GM12878 (cell line): Measurements from ENCODE around the gene FAM193A. TPM values are rescaled to one million over a fixed set of nuclear protein-coding genes. Genes with fewer than 3 reads are reported as not detected.

Source experiments
- ATF7 ChIP-seq: fragments of 450-650 bp; IDR thresholded peaks from 2 replicates; pipeline ENCODE4 v1.6.1; 2016; ENCODE audit warnings: low read depth, mild to moderate bottlenecking
- BACH1 ChIP-seq: fragments of 450-650 bp; IDR thresholded peaks from 2 replicates; pipeline ENCODE4 v1.6.1; 2017; ENCODE audit warnings: mild to moderate bottlenecking, borderline replicate concordance
- CBX3 ChIP-seq: fragments of 200-600 bp; sonication (generic); IDR thresholded peaks from 2 replicates; pipeline ENCODE4 v1.6.1; 2016; ENCODE audit warnings: low read depth, borderline replicate concordance
- FOXK2 ChIP-seq: fragments of 450-650 bp; IDR thresholded peaks from 2 replicates; pipeline ENCODE4 v1.6.1; 2017; ENCODE audit warnings: mild to moderate bottlenecking, moderate library complexity
- JUNB ChIP-seq: IDR thresholded peaks from 2 replicates; pipeline ENCODE4 v1.6.1; 2016; ENCODE audit warnings: antibody characterized with exemption, mild to moderate bottlenecking
- MEF2B ChIP-seq: fragments of 450-650 bp; IDR thresholded peaks from 2 replicates; pipeline ENCODE4 v1.6.1; 2018; ENCODE audit warnings: mild to moderate bottlenecking, moderate library complexity; ENCODE audit not compliant: partially characterized antibody, poor library complexity, severe bottlenecking
- NFYB ChIP-seq: IDR thresholded peaks from 2 replicates; pipeline ENCODE4 v1.6.1; 2011; ENCODE audit warnings: low read depth, mild to moderate bottlenecking, low read length, improper control_type of control experiment, moderate library complexity; ENCODE audit not compliant: insufficient read depth
- PAX8 ChIP-seq: fragments of 450-650 bp; IDR thresholded peaks from 2 replicates; pipeline ENCODE4 v1.6.1; 2017; ENCODE audit warnings: mild to moderate bottlenecking, moderate library complexity
- POLR2AphosphoS5 ChIP-seq: IDR thresholded peaks from 2 replicates; pipeline ENCODE4 v1.6.1; 2011; ENCODE audit warnings: mild to moderate bottlenecking, low read length, inconsistent platforms
- SIX5 ChIP-seq: IDR thresholded peaks from 2 replicates; pipeline ENCODE4 v1.6.1; 2011; ENCODE audit warnings: mild to moderate bottlenecking, low read depth, low read length, moderate library complexity; ENCODE audit not compliant: severe bottlenecking
- SP1 ChIP-seq: IDR thresholded peaks from one replicate; pipeline ENCODE4 v1.6.1; 2011; ENCODE audit warnings: low read depth, low read length
- TCF12 ChIP-seq: IDR thresholded peaks from 2 replicates; pipeline ENCODE4 v1.6.1; 2011; ENCODE audit warnings: low read depth, mild to moderate bottlenecking, low read length
- TCF7 ChIP-seq: IDR thresholded peaks from 2 replicates; pipeline ENCODE4 v1.6.1; 2014; ENCODE audit warnings: antibody characterized with exemption, borderline replicate concordance
- ZBED1 ChIP-seq: IDR thresholded peaks from 2 replicates; pipeline ENCODE4 v1.6.1; 2016; ENCODE audit warnings: borderline replicate concordance
- ZNF274 ChIP-seq: IDR thresholded peaks from one replicate; pipeline ENCODE4 v1.8.0; 2011; ENCODE audit not compliant: insufficient read length, insufficient read depth
- polyA plus RNA-seq, 11 experiments: library from polyadenylated mRNA; depleted of rRNA in 4 of 11; unstranded in 6 of 11; stranded (reverse) in 5 of 11; fragments of >200 nt; fragmentation: Nextera tagmentation in 4 of 11; fragmentation: Illumina TruSeq in 1 of 11; extraction: Ambion mirVana in 4 of 11; extraction: Trizol in 1 of 11; gene quantifications; 1 replicate in 1 of 11; 2 replicates in 10 of 11; pipeline versions ENCODE4 v1.2.1 to v1.2.3, GENCODE V29; 2011 to 2016; ENCODE audit warnings: inconsistent platforms in 2 of 11, missing spikeins in 2 of 11, low read depth in 1 of 11
- total RNA-seq, 4 experiments: library from RNA; depleted of rRNA in 3 of 4; stranded (reverse); fragments of >200 nt in 3 of 4; fragmentation: Illumina TruSeq in 1 of 4; extraction: Trizol in 1 of 4; gene quantifications; 2 replicates each; pipeline versions ENCODE4 v1.2.1 to v1.2.3, GENCODE V29; 2013 to 2021
- TF ChIP-seq, protein P1 (sequence below): fragments of 450-650 bp; IDR thresholded peaks from 2 replicates; pipeline ENCODE4 v1.6.1; 2018; ENCODE audit warnings: mild to moderate bottlenecking, low read depth, moderate library complexity; ENCODE audit not compliant: partially characterized antibody
- TF ChIP-seq, protein P2 (sequence below): fragments of 450-650 bp; IDR thresholded peaks from 2 replicates; pipeline ENCODE4 v1.6.1; 2016; ENCODE audit warnings: mild to moderate bottlenecking
- TF ChIP-seq, protein P3 (sequence below): fragments of 450-650 bp; IDR thresholded peaks from 2 replicates; pipeline ENCODE4 v1.6.1; 2016; ENCODE audit warnings: mild to moderate bottlenecking, moderate library complexity, borderline replicate concordance
- TF ChIP-seq, protein P4 (sequence below): fragments of 450-650 bp; IDR thresholded peaks from 2 replicates; pipeline ENCODE4 v1.6.1; 2017; ENCODE audit warnings: mild to moderate bottlenecking

The FAM193A gene
- total and polyA plus RNA-seq, 10 of the 15 experiments (the other 5 are each of a cell fraction or from before 2014, with no cell fraction given): 0.52 to 23.3 (median 7.4) TPM

DNA sequence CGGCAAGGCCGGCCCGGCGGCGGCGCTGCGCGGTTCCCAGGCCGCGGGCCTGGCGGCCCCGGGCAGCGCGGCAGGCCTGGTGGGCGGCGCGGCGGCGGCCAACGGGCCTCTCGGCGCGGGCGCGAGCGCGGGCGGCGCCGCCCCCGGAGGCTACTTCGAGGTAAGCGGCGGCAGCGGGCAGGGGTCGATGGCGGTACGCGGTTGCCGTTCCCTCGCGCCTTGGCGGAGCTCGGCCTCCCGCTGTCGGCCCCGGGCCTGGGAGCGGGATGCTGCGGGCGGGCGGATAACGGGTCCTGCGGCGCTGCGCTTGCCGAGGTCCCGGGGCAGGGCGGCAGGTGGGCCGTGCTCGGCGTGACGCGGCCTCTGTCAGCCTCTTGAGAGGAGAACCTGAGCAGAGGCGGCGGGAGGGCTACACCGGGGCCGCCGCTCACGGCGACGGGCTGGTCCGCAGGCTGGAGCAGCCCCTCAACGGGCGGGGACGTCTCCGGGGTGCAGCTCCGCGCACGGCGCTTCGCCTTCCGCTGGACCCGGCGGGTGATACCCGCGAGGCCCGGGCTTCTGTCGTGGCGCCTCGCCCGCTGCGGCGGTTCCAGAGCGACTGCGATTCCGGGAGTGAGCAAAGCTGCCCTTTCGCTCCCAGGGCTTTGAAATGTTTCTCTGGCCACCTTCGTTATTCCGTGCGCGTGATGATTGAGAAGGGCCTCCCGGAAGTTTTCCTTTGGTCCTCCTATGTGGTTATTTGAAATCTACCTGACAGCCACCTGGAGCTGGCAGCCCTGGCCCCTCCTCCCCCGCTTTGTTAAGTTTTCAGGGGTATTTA lies 774 bp downstream of the FAM193A start (continued):
- no peak for TF ChIP-seq PAX8
- no peak for TF ChIP-seq ATF7
- no peak for TF ChIP-seq TCF7
- TF ChIP-seq, protein P1, sequence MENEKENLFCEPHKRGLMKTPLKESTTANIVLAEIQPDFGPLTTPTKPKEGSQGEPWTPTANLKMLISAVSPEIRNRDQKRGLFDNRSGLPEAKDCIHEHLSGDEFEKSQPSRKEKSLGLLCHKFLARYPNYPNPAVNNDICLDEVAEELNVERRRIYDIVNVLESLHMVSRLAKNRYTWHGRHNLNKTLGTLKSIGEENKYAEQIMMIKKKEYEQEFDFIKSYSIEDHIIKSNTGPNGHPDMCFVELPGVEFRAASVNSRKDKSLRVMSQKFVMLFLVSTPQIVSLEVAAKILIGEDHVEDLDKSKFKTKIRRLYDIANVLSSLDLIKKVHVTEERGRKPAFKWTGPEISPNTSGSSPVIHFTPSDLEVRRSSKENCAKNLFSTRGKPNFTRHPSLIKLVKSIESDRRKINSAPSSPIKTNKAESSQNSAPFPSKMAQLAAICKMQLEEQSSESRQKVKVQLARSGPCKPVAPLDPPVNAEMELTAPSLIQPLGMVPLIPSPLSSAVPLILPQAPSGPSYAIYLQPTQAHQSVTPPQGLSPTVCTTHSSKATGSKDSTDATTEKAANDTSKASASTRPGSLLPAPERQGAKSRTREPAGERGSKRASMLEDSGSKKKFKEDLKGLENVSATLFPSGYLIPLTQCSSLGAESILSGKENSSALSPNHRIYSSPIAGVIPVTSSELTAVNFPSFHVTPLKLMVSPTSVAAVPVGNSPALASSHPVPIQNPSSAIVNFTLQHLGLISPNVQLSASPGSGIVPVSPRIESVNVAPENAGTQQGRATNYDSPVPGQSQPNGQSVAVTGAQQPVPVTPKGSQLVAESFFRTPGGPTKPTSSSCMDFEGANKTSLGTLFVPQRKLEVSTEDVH: no peak
- TF ChIP-seq SIX5: no peak
- TF ChIP-seq, protein P2, sequence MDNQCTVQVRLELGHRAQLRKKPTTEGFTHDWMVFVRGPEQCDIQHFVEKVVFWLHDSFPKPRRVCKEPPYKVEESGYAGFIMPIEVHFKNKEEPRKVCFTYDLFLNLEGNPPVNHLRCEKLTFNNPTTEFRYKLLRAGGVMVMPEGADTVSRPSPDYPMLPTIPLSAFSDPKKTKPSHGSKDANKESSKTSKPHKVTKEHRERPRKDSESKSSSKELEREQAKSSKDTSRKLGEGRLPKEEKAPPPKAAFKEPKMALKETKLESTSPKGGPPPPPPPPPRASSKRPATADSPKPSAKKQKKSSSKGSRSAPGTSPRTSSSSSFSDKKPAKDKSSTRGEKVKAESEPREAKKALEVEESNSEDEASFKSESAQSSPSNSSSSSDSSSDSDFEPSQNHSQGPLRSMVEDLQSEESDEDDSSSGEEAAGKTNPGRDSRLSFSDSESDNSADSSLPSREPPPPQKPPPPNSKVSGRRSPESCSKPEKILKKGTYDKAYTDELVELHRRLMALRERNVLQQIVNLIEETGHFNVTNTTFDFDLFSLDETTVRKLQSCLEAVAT: no peak
- TF ChIP-seq, protein P3, sequence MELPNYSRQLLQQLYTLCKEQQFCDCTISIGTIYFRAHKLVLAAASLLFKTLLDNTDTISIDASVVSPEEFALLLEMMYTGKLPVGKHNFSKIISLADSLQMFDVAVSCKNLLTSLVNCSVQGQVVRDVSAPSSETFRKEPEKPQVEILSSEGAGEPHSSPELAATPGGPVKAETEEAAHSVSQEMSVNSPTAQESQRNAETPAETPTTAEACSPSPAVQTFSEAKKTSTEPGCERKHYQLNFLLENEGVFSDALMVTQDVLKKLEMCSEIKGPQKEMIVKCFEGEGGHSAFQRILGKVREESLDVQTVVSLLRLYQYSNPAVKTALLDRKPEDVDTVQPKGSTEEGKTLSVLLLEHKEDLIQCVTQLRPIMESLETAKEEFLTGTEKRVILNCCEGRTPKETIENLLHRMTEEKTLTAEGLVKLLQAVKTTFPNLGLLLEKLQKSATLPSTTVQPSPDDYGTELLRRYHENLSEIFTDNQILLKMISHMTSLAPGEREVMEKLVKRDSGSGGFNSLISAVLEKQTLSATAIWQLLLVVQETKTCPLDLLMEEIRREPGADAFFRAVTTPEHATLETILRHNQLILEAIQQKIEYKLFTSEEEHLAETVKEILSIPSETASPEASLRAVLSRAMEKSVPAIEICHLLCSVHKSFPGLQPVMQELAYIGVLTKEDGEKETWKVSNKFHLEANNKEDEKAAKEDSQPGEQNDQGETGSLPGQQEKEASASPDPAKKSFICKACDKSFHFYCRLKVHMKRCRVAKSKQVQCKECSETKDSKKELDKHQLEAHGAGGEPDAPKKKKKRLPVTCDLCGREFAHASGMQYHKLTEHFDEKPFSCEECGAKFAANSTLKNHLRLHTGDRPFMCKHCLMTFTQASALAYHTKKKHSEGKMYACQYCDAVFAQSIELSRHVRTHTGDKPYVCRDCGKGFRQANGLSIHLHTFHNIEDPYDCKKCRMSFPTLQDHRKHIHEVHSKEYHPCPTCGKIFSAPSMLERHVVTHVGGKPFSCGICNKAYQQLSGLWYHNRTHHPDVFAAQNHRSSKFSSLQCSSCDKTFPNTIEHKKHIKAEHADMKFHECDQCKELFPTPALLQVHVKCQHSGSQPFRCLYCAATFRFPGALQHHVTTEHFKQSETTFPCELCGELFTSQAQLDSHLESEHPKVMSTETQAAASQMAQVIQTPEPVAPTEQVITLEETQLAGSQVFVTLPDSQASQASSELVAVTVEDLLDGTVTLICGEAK: no peak
- TF ChIP-seq FOXK2: no peak
- no peak for TF ChIP-seq JUNB
- TF ChIP-seq ZBED1: no peak
- TF ChIP-seq TCF12: no peak
- no peak for TF ChIP-seq MEF2B
- TF ChIP-seq BACH1: 0 out of 2 replicates have a peak, but pooled peaks have one; percentile 35
- no peak for TF ChIP-seq ZNF274
- no peak for TF ChIP-seq CBX3
- no peak for TF ChIP-seq SP1
- TF ChIP-seq POLR2AphosphoS5: no peak
- no peak for TF ChIP-seq NFYB
- TF ChIP-seq, protein P4, sequence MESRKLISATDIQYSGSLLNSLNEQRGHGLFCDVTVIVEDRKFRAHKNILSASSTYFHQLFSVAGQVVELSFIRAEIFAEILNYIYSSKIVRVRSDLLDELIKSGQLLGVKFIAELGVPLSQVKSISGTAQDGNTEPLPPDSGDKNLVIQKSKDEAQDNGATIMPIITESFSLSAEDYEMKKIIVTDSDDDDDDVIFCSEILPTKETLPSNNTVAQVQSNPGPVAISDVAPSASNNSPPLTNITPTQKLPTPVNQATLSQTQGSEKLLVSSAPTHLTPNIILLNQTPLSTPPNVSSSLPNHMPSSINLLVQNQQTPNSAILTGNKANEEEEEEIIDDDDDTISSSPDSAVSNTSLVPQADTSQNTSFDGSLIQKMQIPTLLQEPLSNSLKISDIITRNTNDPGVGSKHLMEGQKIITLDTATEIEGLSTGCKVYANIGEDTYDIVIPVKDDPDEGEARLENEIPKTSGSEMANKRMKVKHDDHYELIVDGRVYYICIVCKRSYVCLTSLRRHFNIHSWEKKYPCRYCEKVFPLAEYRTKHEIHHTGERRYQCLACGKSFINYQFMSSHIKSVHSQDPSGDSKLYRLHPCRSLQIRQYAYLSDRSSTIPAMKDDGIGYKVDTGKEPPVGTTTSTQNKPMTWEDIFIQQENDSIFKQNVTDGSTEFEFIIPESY: no peak
